ENCODE data around the gene DSCAML1.

DNA sequence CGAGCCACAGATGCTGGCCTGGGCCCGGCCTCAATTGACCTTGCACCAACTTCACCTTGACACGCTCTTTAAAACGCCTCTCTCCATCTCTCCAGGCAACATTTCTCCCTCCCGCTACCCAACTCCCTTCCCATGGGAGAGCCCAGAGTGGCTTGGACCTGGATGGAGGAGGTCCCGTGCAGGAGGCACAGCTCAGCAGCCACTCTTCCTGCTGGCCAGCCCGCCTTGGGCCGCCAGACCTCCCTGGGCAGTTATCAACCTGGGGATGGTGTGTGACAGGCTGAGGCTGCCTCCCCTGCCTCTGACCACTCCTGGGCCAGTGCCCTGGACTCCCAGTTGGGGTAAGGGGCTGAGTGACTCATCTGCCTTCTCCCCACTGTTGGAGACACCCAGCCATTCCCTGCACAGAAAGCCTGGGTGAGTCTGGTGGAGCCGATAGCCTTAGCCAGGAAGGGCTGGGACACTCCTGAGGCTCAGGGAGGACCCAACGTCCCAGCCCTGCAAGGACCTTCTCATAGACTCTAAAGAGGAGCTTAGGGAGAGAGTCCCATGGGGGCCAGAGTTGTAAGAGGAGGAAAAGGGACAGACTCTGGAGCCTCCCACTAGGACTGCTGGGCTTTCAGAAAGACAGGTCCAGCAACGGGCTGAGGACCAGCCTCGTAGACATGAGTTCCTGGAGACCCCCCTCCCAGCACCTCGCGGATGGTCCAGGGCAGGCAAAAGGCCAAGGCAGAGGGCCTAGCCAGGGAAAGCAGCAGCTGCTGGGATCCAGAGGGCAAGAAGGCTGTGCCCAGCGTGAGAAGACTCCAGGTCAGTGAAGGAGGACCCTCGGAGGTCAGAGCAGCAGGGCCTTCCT, 337.7 kb downstream of the DSCAML1 start:
- no peak for TF ChIP-seq POLR2A (IDR thresholded peaks at IDR 0.05)
- TF ChIP-seq, protein P1, sequence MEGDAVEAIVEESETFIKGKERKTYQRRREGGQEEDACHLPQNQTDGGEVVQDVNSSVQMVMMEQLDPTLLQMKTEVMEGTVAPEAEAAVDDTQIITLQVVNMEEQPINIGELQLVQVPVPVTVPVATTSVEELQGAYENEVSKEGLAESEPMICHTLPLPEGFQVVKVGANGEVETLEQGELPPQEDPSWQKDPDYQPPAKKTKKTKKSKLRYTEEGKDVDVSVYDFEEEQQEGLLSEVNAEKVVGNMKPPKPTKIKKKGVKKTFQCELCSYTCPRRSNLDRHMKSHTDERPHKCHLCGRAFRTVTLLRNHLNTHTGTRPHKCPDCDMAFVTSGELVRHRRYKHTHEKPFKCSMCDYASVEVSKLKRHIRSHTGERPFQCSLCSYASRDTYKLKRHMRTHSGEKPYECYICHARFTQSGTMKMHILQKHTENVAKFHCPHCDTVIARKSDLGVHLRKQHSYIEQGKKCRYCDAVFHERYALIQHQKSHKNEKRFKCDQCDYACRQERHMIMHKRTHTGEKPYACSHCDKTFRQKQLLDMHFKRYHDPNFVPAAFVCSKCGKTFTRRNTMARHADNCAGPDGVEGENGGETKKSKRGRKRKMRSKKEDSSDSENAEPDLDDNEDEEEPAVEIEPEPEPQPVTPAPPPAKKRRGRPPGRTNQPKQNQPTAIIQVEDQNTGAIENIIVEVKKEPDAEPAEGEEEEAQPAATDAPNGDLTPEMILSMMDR (IDR thresholded peaks at IDR 0.05) = no peak
- no peak for TF ChIP-seq EP300 (IDR thresholded peaks at IDR 0.05)
- TF ChIP-seq POLR2AphosphoS5 (IDR thresholded peaks at IDR 0.05) = no peak
